Measurements from ENCODE around the gene HBD.

DNA sequence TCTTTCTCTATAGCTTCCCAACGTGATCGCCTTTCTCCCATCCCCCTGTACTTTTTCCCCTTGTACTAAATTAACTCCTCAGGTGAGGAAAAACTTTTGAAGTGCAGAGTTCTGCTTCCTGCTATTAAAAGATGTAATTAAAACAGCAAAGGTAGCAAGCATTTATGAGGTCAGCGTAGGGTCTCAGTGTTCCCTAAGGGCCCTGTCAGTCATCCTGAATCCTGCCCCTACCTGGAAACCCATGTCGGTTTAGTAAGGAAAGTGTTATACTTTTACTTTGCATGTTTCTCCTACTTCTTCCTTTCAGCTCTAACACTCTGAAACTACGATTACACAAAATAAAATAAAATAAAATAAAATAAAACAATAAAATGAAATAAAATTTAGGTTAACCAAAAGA lies 6.2 kb downstream of the HBD start:
- TF ChIP-seq, protein P1, sequence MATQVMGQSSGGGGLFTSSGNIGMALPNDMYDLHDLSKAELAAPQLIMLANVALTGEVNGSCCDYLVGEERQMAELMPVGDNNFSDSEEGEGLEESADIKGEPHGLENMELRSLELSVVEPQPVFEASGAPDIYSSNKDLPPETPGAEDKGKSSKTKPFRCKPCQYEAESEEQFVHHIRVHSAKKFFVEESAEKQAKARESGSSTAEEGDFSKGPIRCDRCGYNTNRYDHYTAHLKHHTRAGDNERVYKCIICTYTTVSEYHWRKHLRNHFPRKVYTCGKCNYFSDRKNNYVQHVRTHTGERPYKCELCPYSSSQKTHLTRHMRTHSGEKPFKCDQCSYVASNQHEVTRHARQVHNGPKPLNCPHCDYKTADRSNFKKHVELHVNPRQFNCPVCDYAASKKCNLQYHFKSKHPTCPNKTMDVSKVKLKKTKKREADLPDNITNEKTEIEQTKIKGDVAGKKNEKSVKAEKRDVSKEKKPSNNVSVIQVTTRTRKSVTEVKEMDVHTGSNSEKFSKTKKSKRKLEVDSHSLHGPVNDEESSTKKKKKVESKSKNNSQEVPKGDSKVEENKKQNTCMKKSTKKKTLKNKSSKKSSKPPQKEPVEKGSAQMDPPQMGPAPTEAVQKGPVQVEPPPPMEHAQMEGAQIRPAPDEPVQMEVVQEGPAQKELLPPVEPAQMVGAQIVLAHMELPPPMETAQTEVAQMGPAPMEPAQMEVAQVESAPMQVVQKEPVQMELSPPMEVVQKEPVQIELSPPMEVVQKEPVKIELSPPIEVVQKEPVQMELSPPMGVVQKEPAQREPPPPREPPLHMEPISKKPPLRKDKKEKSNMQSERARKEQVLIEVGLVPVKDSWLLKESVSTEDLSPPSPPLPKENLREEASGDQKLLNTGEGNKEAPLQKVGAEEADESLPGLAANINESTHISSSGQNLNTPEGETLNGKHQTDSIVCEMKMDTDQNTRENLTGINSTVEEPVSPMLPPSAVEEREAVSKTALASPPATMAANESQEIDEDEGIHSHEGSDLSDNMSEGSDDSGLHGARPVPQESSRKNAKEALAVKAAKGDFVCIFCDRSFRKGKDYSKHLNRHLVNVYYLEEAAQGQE (IDR thresholded peaks at IDR 0.05; ENCODE audit: low read depth): no peak
- TF ChIP-seq YY1 (IDR thresholded peaks at IDR 0.05; ENCODE audit: low read depth) (no peak), TAF1 (IDR thresholded peaks at IDR 0.05; ENCODE audit: low read depth) (no peak), CREB1 (IDR thresholded peaks at IDR 0.05; ENCODE audit: low read depth) (no peak), RAD21 (IDR thresholded peaks at IDR 0.05; ENCODE audit: low read depth) (no peak), EP300 (IDR thresholded peaks at IDR 0.05; ENCODE audit: borderline replicate concordance) (no peak), CEBPB (IDR thresholded peaks at IDR 0.05) (no peak), EGR1 (IDR thresholded peaks at IDR 0.05) (no peak), TEAD4 (IDR thresholded peaks at IDR 0.05) (no peak), FOXM1 (IDR thresholded peaks at IDR 0.05; ENCODE audit: borderline replicate concordance, low read depth) (no peak), TCF12 (IDR thresholded peaks at IDR 0.05; ENCODE audit: low read depth) (no peak), ZBTB7A (IDR thresholded peaks at IDR 0.05; ENCODE audit: low read depth) (no peak)
- TF ChIP-seq, protein P2, sequence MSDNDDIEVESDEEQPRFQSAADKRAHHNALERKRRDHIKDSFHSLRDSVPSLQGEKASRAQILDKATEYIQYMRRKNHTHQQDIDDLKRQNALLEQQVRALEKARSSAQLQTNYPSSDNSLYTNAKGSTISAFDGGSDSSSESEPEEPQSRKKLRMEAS (IDR thresholded peaks at IDR 0.05): no peak
- TF ChIP-seq, protein P3, sequence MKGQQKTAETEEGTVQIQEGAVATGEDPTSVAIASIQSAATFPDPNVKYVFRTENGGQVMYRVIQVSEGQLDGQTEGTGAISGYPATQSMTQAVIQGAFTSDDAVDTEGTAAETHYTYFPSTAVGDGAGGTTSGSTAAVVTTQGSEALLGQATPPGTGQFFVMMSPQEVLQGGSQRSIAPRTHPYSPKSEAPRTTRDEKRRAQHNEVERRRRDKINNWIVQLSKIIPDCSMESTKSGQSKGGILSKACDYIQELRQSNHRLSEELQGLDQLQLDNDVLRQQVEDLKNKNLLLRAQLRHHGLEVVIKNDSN (IDR thresholded peaks at IDR 0.05): no peak

Data from Ishikawa (cell line).